Measurements from ENCODE around the gene STX18.

STX18 gene

DNA sequence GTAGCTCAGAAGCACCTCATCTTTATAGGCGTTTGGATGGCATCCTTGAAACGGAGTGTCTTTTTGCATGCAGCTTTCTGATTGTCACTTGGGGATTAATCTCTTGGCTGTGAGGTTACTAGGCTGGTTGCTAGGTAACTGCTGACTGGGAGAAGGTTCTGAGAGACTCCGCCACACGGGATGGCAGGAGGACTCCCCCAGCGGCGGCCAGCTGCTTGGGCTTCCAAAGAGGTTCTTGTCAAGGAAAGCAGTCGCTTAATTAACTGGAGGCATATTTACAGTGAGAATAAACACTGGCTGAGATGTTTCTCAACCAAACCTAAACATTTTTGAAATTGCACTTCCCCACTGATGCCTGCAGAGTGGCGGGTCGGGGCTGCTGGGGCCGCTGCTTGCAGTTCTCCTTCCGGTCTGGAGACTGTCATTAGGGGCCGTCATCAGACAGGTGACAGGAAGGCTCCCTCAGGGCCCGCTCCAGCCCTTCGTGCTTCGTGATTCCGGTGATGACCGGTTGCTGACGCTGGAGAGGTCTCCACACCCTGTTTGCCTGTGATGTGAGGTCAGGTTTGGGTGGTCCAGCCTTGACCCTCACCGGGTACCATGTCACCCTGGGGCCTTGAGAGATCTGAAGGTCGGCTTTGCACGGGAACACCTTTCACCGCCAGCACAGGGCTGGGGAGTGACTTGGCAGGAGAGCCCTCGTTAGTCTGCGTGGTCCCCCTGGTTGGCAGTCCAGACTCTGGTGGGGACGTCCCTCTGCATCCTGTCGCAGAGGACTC, 145.8 kb downstream of the STX18 start:
- DNase-seq = peak; percentile 41

- DNase-seq = no peak
Observed at GRCh38 chr4:4395371-4395770, 146.5 kb downstream of the STX18 start.

- DNase-seq = no peak
Observed at GRCh38 chr4:4394644-4395043, 147.2 kb downstream of the STX18 start.

DNA sequence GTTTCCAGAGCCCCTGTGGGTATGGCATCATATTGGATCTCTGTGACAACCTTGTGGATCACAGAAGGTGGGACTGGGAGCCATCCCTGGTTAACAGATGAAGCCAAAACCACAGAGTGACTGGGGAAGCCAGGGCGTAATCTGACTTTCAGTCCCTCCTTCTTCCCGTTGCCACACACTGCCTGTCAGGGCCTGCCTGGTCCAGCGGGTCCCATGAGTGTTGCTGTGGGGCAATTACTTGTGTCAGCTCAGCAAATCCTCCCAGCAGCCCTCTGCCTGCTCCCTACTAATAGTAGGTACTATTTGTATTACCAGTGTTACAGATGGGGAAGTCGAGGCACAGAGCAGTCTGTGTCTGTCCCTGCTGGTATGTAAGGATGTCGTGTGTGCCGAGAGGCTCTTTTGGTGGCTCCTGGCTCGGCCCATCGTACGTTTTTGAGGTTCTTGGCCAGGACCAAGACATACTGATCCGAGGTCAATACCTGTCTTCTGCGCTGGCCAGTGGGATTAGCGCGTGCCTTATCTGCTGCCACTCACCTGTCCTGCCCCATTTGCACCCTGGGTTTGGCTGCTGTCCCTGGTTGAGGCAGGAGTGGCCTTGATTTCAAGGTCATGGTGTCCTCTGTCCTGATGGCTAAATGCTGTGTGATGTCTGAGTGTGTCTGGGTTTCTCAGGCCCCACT, 149.2 kb downstream of the STX18 start:
- no peak for DNase-seq

- DNase-seq = no peak
Observed at GRCh38 chr4:4391866-4392265, 150.0 kb downstream of the STX18 start.

GRCh38 chr4:4390515-4391240, 151.2 kb downstream of the STX18 start:
- DNase-seq = no peak

DNA sequence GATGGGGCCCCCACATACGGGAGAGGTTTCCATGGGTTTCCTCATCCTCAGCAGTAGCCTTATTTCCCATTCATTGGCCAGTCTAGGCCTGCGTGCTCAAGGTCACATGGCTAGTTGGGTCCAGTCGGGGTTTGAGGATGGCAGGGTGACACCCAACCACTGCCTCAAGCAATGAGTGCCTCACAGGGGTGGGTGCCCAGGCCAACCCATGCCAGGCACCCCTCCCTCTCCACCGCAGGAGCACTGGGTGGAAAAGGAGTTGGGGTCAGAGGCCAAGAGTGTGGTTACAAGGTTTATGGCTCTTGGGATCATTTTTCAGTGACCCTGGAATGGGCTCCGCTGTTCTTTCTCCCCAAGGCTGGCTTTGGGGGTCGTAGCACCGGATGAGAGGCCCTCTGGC, 151.8 kb downstream of the STX18 start:
- DNase-seq = no peak

GRCh38 chr4:4388836-4389575, 152.8 kb downstream of the STX18 start:
- DNase-seq = no peak

GRCh38 chr4:4388311-4388790, 153.5 kb downstream of the STX18 start:
- no peak for DNase-seq

- DNase-seq = no peak
Observed at GRCh38 chr4:4387531-4388310, 154.1 kb downstream of the STX18 start.

- DNase-seq = no peak
Observed at GRCh38 chr4:4386736-4387392, 155.0 kb downstream of the STX18 start, which contains the start of gene NSG1. NSG1 (plus strand) TSS chr4:4387102; CDS start chr4:4387630, 528 bp downstream.

DNA sequence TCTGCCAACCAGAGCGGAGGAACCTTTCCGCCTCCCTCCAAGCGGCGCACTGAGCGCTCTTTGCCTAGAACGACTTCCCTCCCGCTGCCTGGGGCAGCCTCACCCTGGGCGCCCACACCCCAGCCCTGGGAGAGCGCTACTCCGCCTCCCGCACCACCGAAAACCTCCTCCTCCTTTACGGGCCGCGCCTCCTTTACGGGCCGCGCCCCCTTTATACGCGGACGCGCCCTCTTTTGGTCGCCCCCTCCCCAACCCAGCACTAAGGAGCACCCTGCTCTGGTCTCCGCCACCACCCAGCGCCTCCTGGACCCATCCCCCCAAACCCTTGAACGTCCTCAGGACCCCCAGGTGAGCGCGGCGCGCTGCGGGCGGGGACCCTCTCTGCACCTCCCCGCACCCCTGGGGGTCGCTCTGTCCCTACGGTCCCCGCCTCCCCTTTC, 155.5 kb downstream of the STX18 start:
- peak; percentile 8 for DNase-seq

- no peak for DNase-seq
Observed at GRCh38 chr4:4385729-4386295, 156.0 kb downstream of the STX18 start.

GRCh38 chr4:4384837-4385236, 157.0 kb downstream of the STX18 start:
- no peak for DNase-seq

DNA sequence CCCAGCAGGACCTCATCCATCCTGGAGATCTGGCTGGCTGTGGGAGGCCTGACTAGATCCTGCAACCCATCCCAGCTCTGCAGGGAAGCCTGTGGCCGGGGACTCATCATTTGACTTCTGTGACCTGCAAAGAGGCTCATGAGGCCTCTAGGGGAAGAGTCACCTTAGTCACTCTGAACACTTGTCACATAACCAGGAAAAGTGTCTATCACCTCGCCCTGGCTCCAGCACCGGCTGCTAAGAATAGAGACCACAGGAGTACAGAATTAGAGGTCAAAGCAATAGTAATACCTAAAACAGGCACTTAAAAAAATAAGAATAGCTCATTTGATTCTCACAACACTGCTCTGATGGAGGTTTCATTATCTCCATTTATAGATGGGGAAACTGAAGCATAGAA, 158.8 kb downstream of the STX18 start:
- no peak for DNase-seq

DNA sequence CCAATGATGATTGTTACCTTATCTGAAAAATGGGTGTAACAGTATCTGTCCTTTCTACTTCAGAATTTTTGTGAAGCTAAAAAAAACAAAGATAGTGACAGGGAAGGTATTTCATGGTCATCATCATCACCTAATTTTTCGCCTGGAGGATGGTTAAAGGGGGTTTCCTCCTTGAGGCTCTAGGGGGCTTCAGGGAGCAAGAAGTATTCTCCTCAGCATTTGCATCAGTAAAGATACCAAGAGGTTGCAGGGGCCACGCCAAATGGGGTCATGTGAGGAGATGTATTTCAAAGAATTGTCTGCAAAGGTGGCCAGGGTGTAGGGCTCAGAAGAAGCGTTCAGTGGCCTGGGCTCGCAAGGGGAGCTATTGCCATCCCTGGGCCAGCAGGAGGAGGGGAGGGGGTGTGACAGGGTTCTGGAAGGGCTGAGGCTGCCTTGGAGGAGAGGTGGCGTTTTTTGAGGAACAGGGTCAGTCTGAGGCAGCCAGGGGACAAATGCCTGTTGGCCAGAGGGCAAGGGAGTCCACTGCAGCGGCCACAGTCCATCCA, 162.2 kb downstream of the STX18 start:
- DNase-seq = no peak

DNA sequence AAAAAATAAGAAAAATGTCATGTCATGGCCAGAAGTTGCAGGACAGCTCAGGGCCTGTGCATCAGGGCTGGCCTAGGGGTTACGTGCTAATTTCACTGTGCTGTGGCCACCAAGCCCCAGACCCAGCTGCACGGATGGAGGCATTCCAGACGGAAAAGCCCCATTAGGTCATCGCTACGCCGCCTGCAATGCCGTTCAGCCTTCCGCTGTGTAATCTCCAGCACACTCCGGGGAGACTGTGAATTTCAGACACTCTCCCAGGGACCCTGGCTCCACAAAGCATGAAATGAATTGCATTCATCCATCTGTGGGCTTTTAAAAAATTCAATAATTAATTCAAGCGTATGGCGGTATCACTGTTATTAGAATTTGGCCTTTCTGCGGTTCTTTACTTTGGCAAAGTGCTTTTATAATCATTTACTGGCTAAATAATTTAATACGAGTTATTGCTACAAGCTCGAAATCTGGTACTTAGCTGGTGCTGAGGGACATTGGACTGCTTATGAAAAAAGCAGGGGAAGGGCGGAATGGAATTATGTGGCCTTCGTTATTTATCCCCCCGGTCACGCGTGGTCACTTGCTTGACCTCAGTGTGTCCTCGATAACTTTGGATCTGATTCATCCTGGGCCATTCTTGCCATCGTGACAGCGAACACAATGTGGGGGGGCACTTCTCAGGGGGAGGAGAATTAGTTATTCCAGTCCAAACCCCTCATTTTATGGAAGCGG, 164.0 kb downstream of the STX18 start:
- DNase-seq = no peak

GRCh38 chr4:4377191-4377590, 164.7 kb downstream of the STX18 start:
- DNase-seq = no peak

- DNase-seq = no peak
Observed at GRCh38 chr4:4376074-4376473, 165.8 kb downstream of the STX18 start.

Measured in NCI-H1417 treated with DMSO at 0.1 percent for 48 hours (cell line).